H54 (cell line): ENCODE data around the gene NPR1.

ENCODE experiments used
- DNase-seq: peaks from one replicate; pipeline ENCODE4 v3.0.0; 2011; ENCODE audit warnings: low spot score, mixed read lengths; ENCODE audit not compliant: insufficient read length
- FAIRE-seq: peaks from 3 replicates; lab custom pipeline; 2011; peaks lifted over from hg19 to GRCh38; lab: Jason Lieb, UNC
- POLR2A ChIP-seq: IDR thresholded peaks from 2 replicates; pipeline ENCODE4 v1.6.1; 2011; ENCODE audit warnings: low read depth, mild to moderate bottlenecking, low read length

The NPR1 gene

GRCh38 chr1:153734396-153735089, 56.1 kb downstream of the NPR1 start:
- no peak for DNase-seq
- FAIRE-seq = no peak
- TF ChIP-seq POLR2A = no peak

- no peak for TF ChIP-seq POLR2A
- FAIRE-seq (no peak), DNase-seq (no peak)
Observed at GRCh38 chr1:153735090-153735420, 56.6 kb downstream of the NPR1 start.

GRCh38 chr1:153741986-153742385, 63.5 kb downstream of the NPR1 start:
- DNase-seq (no peak), FAIRE-seq (no peak)
- no peak for TF ChIP-seq POLR2A

GRCh38 chr1:153742411-153743142, 64.1 kb downstream of the NPR1 start:
- DNase-seq (no peak), FAIRE-seq (no peak)
- no peak for TF ChIP-seq POLR2A
